ENCODE results near the gene CNGA4. TPM values are rescaled to one million over a fixed set of nuclear protein-coding genes. Genes with fewer than 3 reads are reported as not detected.

Gene CNGA4
- total RNA-seq, 1 experiment from 2014 or later = 0.27 TPM

DNA sequence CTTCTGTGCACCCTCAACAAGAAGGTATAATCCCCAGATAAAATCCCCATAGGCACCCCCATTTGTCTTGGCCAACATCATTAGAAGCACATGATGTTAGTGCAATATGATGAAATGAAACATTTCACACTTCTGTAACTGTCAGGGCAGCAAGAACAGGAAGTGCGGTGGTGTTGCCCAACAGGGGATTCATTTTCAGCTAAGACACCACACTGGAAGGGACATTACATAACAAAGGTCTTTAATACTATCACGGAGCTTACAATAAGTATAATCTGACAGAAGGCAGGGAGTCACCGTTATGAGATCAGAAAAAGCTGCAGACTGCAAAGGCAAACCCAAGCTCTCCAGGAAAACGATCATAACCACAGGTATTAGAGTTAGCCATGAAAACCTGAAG, 37.9 kb upstream of the CNGA4 start:
- ATAC-seq (no peak), DNase-seq (ENCODE audit: low read depth, low spot score) (no peak)
- H3K9ac ChIP-seq (ENCODE audit: low read length) = no peak overlapping the region
- H3K79me2 ChIP-seq (ENCODE audit: insufficient read depth, low read length) = no peaks in the 10 kb centered on the region
- H3K4me3 ChIP-seq (replicated peaks in 1 of 2; ENCODE audit: low read depth in 1 of 2, low read length in 2 of 2) = no peak overlapping the region
- no peak overlapping the region for H3K27ac ChIP-seq (ENCODE audit: low read depth, low read length)
- no peaks in the 10 kb centered on the region for H3K4me1 ChIP-seq (ENCODE audit: control insufficient read depth in 1 of 2, insufficient read depth in 2 of 2, low read length in 2 of 2)
- BruUV-seq (replicated peaks) = no TSS peak
- H3K27me3 ChIP-seq (ENCODE audit: insufficient read depth, low read length) = peaks cover 17% of the 10 kb centered on the region; the same call in 1 of the 2 replicates
- H3K36me3 ChIP-seq (ENCODE audit: control insufficient read depth in 1 of 2, insufficient read depth in 2 of 2, low read length in 2 of 2) = no peaks in the 10 kb centered on the region
- ChIA-PET RAD21 (ENCODE audit: low non-redundant PET in 1 of 2, low total read pairs in 2 of 2, uncharacterized antibody in 2 of 2, unreplicated experiment in 2 of 2) (no interaction called here), CTCF (no interaction called here), POLR2A (no interaction called here)
- TF ChIP-seq, protein P1, sequence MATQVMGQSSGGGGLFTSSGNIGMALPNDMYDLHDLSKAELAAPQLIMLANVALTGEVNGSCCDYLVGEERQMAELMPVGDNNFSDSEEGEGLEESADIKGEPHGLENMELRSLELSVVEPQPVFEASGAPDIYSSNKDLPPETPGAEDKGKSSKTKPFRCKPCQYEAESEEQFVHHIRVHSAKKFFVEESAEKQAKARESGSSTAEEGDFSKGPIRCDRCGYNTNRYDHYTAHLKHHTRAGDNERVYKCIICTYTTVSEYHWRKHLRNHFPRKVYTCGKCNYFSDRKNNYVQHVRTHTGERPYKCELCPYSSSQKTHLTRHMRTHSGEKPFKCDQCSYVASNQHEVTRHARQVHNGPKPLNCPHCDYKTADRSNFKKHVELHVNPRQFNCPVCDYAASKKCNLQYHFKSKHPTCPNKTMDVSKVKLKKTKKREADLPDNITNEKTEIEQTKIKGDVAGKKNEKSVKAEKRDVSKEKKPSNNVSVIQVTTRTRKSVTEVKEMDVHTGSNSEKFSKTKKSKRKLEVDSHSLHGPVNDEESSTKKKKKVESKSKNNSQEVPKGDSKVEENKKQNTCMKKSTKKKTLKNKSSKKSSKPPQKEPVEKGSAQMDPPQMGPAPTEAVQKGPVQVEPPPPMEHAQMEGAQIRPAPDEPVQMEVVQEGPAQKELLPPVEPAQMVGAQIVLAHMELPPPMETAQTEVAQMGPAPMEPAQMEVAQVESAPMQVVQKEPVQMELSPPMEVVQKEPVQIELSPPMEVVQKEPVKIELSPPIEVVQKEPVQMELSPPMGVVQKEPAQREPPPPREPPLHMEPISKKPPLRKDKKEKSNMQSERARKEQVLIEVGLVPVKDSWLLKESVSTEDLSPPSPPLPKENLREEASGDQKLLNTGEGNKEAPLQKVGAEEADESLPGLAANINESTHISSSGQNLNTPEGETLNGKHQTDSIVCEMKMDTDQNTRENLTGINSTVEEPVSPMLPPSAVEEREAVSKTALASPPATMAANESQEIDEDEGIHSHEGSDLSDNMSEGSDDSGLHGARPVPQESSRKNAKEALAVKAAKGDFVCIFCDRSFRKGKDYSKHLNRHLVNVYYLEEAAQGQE (IDR thresholded peaks at IDR 0.05; ENCODE audit: low read depth) = no peak
- no peak for TF ChIP-seq TCF7L2 (IDR thresholded peaks at IDR 0.05; ENCODE audit: borderline replicate concordance, extremely low read depth, insufficient read depth, insufficient read length)
- TF ChIP-seq, protein P2, sequence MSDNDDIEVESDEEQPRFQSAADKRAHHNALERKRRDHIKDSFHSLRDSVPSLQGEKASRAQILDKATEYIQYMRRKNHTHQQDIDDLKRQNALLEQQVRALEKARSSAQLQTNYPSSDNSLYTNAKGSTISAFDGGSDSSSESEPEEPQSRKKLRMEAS (IDR thresholded peaks at IDR 0.05) = no peak
- no peak for TF ChIP-seq ZFX (IDR thresholded peaks at IDR 0.05)
- TF ChIP-seq POLR2A (IDR thresholded peaks at IDR 0.05; ENCODE audit: borderline replicate concordance, extremely low read depth, insufficient read depth, insufficient read length) = no peak
- no peak for TF ChIP-seq EGR1 (IDR thresholded peaks at IDR 0.05; ENCODE audit: low read depth)
- no peak for TF ChIP-seq SRF (IDR thresholded peaks at IDR 0.05; ENCODE audit: low read depth)
- TF ChIP-seq SP1 (IDR thresholded peaks at IDR 0.05; ENCODE audit: low read depth) = no peak
- TF ChIP-seq, protein P3, sequence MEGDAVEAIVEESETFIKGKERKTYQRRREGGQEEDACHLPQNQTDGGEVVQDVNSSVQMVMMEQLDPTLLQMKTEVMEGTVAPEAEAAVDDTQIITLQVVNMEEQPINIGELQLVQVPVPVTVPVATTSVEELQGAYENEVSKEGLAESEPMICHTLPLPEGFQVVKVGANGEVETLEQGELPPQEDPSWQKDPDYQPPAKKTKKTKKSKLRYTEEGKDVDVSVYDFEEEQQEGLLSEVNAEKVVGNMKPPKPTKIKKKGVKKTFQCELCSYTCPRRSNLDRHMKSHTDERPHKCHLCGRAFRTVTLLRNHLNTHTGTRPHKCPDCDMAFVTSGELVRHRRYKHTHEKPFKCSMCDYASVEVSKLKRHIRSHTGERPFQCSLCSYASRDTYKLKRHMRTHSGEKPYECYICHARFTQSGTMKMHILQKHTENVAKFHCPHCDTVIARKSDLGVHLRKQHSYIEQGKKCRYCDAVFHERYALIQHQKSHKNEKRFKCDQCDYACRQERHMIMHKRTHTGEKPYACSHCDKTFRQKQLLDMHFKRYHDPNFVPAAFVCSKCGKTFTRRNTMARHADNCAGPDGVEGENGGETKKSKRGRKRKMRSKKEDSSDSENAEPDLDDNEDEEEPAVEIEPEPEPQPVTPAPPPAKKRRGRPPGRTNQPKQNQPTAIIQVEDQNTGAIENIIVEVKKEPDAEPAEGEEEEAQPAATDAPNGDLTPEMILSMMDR (IDR thresholded peaks at IDR 0.05 in 2 of 3, conservative IDR thresholded peaks at IDR 0.05 in 1 of 3; ENCODE audit: borderline replicate concordance in 1 of 3, insufficient read depth in 1 of 3, low read depth in 2 of 3, low read length in 2 of 3) = no peak
- TF ChIP-seq SIN3A (IDR thresholded peaks at IDR 0.05; ENCODE audit: low read depth) = no peak
- TF ChIP-seq, protein P4, sequence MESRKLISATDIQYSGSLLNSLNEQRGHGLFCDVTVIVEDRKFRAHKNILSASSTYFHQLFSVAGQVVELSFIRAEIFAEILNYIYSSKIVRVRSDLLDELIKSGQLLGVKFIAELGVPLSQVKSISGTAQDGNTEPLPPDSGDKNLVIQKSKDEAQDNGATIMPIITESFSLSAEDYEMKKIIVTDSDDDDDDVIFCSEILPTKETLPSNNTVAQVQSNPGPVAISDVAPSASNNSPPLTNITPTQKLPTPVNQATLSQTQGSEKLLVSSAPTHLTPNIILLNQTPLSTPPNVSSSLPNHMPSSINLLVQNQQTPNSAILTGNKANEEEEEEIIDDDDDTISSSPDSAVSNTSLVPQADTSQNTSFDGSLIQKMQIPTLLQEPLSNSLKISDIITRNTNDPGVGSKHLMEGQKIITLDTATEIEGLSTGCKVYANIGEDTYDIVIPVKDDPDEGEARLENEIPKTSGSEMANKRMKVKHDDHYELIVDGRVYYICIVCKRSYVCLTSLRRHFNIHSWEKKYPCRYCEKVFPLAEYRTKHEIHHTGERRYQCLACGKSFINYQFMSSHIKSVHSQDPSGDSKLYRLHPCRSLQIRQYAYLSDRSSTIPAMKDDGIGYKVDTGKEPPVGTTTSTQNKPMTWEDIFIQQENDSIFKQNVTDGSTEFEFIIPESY (IDR thresholded peaks at IDR 0.05; ENCODE audit: extremely low read depth, insufficient replicate concordance, low read length) = no peak
- no peak for TF ChIP-seq CBX3 (IDR thresholded peaks at IDR 0.05; ENCODE audit: low read depth)
- TF ChIP-seq POLR2AphosphoS5 (IDR thresholded peaks at IDR 0.05; ENCODE audit: low read depth, low read length) = no peak
- TF ChIP-seq ZNF274 (IDR thresholded peaks at IDR 0.05; ENCODE audit: low read depth, low read length) = no peak
- TF ChIP-seq JUND (IDR thresholded peaks at IDR 0.05) = no peak
- TF ChIP-seq EZH2 (IDR thresholded peaks at IDR 0.05) = no peak
- TF ChIP-seq RAD21 (IDR thresholded peaks at IDR 0.05; ENCODE audit: low read depth) = no peak
- TF ChIP-seq, protein P5, sequence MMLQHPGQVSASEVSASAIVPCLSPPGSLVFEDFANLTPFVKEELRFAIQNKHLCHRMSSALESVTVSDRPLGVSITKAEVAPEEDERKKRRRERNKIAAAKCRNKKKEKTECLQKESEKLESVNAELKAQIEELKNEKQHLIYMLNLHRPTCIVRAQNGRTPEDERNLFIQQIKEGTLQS (IDR thresholded peaks at IDR 0.05) = no peak
- no peak for TF ChIP-seq FOSL1 (IDR thresholded peaks at IDR 0.05; ENCODE audit: low read depth)
- TF ChIP-seq CEBPB (IDR thresholded peaks at IDR 0.05; ENCODE audit: low read depth) = no peak
- no peaks in the 10 kb centered on the region for H3K9me2 ChIP-seq (ENCODE audit: insufficient read depth)
- no peaks in the 10 kb centered on the region for H4K20me1 ChIP-seq (ENCODE audit: insufficient read depth)
- no peak overlapping the region for H3K4me2 ChIP-seq (ENCODE audit: low read length)
- intact Hi-C loops (cut with micrococcal nuclease) = no loop called here
- H2AFZ ChIP-seq (ENCODE audit: low read depth, low read length, poor library complexity, severe bottlenecking) = no peak overlapping the region
- H3K9me3 ChIP-seq (ENCODE audit: control insufficient read depth in 1 of 2, insufficient read depth in 1 of 2, low read depth in 1 of 2, low read length in 2 of 2) = no peaks in the 10 kb centered on the region

Measured in HCT116 (cell line).